Measurements from ENCODE around the gene WHRN. TPM values are rescaled to one million over a fixed set of nuclear protein-coding genes. Genes with fewer than 3 reads are reported as not detected.
A peak's percentile ranks its signal among the peaks of the same experiment; 100 is the strongest.

WHRN gene
- polyA plus RNA-seq, 4 donors, result 7.5 to 10.6 (median 9.5) TPM

DNA sequence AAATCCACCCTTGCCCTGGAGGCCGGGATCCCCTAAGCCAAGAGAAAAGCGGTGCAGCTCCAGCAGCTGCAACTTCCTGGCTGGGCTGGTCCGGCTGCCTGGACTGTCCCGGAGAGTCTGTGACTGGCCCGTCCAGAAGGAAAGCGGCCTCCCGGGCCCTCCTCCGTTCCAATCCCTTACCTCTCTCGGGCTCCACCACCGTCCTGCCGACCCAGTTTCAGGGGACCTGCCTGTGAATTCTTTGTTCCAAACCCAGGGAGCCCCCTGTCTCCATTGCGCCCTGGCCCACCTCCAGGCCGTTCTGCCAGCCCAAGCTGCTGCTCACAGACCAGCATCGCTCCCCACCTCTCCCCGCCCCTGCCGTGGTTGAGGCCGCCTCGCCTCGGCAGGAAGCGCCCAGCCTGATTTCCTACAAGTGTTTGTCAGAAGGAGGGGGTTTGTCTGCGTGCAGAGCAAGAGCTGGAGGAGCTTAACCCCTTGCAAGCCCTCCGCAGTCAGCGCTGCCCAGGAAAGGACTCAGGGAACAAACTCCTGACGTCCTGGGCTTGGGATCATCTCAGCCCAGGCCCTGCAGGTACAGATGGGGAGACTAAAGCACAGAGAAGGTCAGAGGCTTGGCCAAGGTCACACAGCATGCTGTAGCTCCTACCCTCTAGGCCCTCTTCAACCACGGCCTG is 117.5 kb downstream of the WHRN start, which contains the start of gene AKNA:
AKNA (minus strand) TSS at position 303 of the 677 bp plus-strand sequence. CDS start 6,649 bp downstream, outside the sequence.
- DNase-seq (ENCODE audit: low read depth in 4 of 4, low spot score in 3 of 4), result peak in 1 of 4 donors; percentile 59

DNA sequence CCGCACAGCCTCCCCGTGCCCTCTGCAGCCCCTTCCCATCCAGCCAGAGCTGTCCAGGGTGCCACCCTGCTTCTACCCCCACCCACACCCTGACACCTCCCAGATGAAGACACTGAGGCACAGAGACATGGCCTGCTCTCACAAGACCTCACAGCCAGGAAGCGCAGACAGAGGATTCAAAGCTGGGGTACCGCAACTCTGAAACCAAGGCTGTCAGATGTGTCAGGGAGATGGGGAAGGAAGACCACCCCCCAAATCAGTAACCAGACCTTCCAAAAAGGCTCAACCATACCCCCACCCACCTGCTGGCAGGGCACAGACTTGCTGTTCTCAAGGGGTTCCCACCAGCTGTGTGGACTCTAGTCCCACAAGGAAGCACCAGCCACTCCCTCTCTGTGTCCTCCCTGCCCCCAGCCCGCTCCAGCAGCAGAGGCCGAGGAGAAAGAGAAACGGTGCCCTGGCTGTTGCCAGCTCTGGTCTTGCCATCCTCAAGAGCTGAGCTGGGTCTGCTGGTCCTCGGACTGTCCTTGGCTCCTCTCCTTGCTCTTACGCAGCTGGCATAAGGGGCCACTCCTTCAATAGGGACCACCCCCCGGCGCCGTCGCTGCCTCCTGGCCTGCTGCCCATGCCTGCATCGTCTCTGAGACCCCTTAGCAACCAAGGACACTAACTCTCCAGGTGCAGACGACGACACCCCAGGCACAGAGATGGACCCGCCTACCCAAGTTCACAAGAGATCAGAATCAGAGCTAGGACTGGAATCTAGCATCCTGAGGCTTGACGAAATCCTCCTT is 118.2 kb downstream of the WHRN start:
- no peak for DNase-seq (ENCODE audit: low read depth in 4 of 4, low spot score in 3 of 4)

DNA sequence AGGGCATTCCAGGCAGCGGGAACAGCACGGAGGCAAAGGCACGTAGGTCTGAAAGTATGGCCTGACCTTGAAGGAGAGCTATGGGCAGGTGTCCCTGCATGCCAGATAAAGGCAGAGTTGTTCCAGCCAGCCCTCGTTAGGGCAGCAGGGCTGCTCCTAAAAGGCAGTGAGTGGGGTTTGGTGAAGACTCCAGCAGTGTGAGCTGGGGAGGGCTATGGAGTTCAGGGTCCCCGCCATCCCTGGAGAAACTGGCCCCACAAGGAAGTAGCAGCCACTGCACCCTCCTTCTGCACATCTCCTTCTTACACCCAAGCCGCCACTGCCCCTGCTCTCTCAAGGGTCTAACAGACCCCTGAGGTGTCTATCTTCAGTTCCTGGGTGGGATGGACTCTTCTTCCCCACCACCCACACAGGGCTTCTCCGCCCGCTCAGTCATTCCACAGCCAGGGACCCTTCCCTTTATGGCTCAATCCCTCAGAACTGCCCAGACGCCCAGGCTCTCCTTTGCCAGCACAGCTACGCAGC is 118.8 kb downstream of the WHRN start:
- DNase-seq (ENCODE audit: low read depth in 4 of 4, low spot score in 3 of 4), result no peak

DNA sequence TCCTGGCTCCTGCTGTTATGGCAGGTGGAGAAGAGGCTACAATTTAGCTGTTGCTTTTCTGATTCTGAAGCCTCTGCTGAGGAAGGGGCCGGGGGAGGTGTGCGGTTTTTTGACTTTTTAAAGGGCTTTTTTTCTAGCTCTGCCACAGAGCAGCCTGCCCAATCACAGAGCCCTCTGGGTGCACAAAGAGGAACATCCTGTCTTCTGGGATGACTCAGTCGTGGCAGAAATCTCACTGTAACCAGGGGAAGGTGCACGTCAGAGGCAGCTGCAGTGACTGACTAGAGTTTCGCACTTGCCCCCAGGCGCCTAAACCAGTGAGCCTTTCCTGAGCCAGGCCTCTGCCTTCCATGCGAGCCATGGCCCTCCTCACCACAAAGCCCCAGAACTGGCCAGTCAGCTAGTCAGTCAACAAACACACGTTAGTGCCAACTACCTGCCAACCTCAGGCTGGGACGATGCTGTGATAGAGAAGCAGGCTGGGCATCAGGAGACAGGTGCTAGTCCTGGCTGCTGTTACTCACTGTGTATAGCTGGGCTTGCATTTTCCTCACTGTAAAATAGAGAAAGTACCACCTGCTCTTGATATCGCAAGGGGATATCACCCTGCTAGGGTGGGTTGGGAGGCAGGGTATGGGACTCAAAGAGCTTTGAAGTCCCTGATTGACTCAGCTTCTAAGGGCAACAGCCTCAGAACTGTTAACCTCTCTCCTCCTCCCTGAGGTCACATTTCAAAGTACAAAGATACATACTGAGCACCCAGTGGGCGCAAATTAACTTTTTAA is 119.7 kb downstream of the WHRN start:
- no peak for DNase-seq (ENCODE audit: low read depth in 4 of 4, low spot score in 3 of 4)

DNA sequence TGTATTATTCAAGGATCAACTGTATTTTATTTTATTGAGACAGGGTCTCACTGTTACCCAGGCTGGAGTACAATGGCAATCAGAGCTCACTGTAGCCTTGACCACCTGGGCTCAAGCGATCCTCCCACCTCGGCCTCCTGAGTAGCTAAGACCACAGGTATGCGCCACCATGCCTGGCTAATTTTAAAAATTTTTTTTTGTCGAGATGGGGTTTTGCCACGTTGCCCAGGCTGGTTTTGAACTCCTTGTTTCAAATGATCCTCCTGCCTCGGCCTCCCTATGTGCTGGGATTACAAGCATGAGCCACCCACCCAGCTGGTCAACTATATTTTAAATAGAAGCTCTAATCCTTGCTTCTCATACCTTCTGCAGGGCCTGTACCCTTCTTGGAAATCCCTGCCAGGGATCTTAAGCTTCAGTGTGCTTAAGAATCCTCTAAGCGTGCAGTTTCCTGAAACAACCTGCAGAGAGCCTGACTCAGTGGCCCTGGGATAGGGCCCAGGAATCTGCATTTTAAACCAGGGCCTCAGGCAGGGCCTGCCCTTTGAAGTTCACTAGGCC is 120.4 kb downstream of the WHRN start:
- DNase-seq (ENCODE audit: low read depth in 4 of 4, low spot score in 3 of 4), result no peak

DNA sequence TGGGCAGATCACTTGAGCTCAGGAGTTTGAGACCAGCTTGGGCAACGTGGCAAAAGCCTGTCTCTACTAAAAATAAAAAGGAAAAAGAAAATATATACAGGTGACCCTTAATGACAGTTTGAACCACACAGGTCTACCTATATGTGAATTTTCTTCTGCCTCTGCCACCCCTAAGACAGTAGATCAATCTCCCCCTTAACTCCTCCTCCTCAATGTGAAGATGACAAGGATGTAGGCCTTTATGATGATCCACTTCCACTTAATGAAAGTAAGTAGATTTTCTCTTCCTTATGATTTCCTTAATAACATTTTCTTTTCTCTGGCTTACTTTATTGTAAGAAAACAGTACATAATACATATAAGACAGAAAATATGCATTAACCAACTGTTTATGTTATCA is 120.9 kb downstream of the WHRN start:
- no peak for DNase-seq (ENCODE audit: low read depth in 4 of 4, low spot score in 3 of 4)

DNA sequence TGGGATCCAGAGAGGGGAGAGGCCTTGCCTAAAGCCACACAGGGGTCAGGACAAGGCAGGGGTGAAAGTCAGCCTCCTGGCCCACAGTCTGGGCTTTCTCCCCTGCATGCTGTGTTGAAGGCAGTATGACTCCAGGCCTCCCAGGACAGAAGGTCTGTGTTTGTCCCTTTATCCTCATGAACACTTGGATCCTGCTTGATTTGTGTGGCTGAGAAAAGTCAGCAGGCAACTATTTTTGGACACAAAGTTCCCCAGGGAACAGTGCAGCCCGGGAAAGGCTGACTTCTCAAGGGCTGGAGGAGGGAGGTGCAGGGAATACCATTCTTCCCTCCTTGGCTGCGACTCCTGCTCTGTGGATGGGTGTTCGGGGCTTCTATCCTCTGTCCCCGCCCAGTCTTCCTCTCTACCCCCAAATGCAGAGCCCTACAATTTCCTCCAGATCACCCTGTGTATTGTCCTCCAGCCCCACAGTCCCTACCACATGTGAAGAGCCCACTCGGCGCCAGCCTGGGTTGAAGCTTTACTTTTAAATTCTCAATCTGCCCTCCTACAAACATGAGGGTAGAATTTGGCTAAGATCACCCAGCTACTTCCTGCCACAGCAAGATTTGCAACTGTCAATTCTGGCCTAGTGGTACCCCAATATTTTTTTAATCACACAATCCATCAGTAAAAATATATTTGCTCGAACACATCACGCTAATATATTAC is 121.6 kb downstream of the WHRN start:
- DNase-seq (ENCODE audit: low read depth in 4 of 4, low spot score in 3 of 4), result no peak

DNA sequence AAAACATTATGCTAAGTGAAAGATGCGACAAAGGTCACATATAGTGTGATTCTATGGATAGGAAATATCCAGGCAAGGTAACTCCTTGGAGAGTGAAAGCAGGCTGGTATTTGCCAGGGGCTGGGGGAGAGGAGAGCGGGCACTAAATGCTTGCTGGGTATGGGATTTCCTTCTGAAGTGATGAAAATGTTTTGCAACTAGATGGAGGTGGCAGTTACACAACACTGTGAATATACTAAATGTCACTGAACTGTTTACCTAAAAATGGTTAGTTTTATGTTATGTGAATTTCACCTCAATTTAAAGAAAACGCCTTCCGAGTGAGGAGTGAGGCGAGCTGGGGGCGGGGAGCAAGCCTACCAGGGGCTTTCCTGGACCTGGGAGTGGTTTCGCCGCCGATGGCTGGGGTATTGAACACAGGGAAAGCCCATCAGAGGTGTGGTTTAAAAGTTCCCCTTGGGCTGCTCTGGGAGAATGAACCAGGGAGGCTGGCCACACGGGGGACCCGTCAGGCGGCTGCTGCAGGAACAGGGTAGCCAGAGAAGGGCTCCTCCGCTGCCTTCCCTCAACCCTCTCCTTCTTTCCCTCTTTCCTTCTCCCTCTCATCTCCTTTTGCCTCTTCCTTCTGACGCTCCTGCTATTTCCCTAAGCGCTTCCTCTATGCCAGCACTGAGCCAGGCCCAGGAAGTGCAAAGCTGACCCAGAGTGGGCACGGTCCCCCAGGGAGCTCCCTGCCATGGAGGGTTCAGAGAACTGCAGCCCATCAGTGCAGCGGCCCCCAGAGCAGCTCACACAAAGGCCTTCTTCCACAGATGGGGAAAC is 122.4 kb downstream of the WHRN start:
- DNase-seq (ENCODE audit: low read depth in 4 of 4, low spot score in 3 of 4), result no peak

DNA sequence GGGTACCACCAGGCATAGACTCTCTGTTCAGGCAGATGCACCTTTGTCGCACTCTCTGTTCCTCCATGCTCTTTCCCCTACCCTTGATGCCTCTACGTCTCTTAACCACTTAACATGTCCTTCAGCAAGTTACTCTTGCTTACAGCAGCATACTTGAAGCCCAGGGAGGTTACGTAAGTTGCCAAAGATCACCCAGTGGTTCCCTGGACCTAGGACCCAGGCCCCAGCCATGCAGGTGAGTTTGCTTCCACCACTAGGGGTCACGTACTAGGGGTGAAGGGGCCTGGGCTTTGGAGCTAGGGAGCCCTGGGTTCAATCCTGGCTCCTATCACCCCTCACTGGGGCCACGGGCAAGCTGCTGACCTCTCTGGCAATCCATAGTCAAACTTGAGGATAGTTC is 126.4 kb downstream of the WHRN start:
- DNase-seq (ENCODE audit: low read depth in 4 of 4, low spot score in 3 of 4), result no peak

DNA sequence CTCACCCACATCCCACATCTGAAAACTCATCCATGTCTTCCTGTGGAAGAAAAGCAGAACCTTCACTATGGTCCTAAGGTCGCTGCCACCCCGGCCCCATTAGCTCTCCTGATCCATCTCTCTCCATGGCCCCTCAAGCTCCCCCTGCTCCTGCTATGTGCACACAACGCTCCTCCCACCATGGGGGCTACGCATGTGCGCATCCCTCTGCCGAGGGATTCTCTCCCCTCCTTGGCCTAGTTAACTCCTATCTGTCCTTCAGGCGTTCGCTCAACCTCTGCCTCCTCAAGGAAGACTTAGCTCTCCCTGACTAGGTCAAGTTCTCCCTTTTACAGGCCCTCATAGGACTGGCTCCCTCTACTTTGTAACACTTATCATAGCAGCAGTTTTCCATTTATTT is 127.3 kb downstream of the WHRN start:
- no peak for DNase-seq (ENCODE audit: low read depth in 4 of 4, low spot score in 3 of 4)

DNA sequence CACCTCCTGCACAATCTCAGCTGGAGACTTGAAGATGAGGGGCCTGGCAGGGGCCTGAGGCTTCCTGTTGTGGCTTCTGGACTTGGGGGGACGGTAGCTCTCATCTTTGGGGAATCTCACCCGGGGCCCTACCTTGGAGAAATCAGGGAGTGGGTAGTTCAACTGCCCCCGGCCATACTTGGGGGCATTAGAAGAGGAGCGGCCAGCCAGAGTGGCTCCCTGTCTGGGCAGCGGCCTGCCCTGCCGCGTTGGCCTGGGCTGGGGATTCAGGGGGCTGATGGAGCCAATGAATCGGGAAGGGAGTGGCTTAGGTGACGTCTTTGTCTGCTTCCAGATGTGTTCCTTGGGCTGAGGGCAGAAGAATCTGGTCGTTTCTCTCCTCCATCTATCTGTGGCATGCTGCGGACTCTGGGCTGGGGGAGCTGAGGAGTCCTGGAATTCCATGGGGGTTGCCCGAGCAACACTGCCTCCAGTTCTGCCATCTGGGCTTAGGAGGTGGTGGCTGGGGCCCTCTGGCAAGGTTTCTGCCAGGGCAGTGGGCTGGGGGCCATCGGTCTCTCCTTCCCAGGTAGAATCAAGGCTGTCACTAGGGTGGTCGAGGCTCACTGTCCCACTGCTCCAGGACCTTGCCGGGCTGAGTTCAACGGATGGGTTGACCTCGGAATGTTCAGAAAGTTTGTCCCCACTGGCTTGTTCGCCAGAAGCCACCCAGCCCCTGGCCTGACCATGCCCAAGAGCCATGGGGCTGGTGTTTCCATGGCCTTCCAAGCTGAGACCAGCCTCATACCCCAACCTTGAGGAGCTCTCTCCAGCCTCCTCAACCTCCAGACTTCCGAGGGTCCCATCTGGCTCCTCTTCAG is 128.5 kb downstream of the WHRN start:
- DNase-seq (ENCODE audit: low read depth in 4 of 4, low spot score in 3 of 4), result no peak

DNA sequence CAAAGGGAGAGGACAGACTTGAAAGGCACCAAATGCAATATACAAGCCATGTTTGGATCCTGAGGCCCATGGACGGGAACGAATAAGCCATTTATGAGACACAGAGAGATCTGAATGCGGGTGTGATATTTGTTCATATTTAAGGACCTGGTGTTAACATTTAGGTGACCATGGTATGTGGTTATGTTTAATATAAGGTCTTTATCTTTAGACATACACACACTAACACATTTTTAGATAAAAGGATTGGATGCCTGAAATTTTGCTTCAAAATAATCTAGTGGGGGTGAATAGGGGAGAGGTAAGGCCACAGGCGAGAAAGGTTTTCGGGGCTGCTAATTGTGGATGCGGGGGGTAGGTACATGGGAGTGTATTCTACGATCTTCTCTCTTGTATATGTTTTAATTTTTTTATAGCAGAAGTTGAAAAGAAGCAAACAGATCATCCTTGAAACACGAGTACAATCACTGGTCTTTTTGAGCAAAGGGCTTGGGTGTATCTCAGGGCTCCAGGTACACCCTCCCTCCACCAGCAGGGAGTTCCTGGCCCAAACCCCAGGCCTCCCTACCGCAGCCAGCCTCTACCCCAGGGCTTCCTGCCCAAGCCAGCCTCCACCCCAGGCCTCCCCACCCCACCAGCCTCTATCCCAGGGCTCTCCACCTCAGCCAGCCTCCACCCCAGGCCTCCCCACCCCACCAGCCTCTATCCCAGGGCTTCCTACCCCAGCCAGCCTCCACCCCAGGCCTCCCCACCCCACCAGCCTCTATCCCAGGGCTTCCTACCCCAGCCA is 129.7 kb downstream of the WHRN start:
- no peak for DNase-seq (ENCODE audit: low read depth in 4 of 4, low spot score in 3 of 4)

DNA sequence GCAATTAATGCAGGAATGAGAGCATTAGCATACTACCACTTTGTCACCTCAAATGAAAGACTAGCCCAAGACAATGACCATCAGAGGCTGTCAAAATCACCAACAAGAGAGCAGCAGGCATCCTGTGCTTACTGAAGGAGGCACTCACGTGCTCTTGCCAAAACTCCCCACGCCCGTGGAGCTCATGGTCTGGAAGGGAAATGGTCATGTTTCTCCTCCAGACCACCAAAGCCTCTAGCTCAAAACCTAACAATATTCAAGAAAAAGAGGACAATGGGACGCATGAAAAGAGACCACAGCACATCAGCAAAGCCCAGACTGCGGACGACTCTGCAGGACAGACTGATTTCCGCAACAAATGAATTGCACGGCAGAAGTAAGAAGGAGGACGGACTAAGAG is 130.3 kb downstream of the WHRN start:
- no peak for DNase-seq (ENCODE audit: low read depth in 4 of 4, low spot score in 3 of 4)

DNA sequence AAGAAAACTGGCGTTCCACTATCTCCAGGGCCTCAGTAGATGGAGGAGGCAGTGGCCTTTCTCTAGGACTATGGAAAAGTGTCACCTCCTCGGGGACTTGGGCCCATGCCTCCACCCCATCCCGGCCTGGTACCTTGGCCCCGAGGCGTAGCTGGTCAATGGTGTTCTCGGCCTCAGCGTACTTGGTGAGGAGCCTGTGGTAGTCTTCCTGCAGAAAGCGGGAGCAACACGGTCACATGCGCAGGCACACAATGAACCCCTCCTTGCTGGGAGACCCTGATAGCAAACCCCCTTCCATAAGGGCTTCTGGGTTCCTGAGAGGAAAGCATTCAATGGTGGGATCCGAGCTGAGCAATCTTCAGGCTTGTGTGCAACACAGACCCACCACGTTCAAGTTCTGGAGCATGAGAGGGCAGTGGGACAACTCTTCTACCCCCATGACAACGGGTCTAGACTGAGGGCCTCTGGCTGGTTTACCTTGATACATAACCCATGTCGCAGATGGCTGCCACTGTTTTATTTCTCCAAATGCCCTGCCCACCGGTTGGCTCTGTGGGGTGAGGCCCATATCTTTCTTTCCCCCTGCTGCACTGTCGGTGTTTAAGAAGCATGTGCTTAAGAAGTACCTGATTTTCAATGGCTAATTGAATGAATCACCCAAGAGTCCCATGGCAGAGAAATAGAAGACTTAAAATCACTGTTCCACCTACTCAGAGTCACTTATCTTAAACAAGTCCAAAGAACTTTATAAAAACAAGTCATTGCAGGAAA is 131.1 kb downstream of the WHRN start:
- DNase-seq (ENCODE audit: low read depth in 4 of 4, low spot score in 3 of 4), result no peak

DNA sequence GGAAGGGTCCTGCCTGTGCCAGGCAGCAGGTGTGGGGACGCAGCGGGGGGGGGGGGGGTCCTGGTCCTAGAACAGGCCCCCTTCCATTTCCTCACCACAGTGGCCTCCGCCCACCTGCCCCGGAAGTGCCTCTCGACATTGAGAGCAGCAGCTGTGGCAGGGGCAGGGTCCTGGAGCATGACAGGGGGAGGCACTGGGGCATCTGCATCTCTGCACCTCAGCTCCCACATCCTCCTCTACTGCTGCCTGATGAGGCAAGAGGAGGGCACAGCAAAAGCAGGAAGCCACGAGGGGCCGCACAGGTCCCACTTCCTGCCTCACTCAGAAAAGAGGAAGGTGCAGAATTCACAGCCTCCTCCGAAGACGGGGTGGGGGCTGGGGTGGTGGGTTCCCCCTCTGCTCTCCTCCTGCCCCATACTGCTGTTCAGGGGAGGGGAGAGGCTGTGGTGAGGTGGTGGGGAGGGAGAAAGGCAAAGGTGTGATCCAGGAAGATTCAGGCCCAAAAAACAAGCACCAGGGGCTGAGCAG is 132.3 kb downstream of the WHRN start:
- DNase-seq (ENCODE audit: low read depth in 4 of 4, low spot score in 3 of 4), result no peak
